GOT3 (cell line): ENCODE data around the gene C2CD3.
"Not testable (repeated sequence)": the region's sequence is repeated elsewhere in the genome, so short reads cannot be mapped to it uniquely, and the experiment has no call there.

ENCODE experiments used
- DNase-seq: peaks from one replicate; lab custom pipeline; 2025; ENCODE audit warnings: mixed read lengths; lab: John Stamatoyannopoulos, UW

The C2CD3 gene

GRCh38 chr11:74002832-74003231 is 168.0 kb downstream of the C2CD3 start:
- DNase-seq = no peak

- no peak for DNase-seq
Observed at GRCh38 chr11:74001822-74002286, 168.9 kb downstream of the C2CD3 start.

GRCh38 chr11:74000307-74001133 is 170.3 kb downstream of the C2CD3 start:
- DNase-seq = no peak

- no peak for DNase-seq
Observed at GRCh38 chr11:73999581-74000306, 171.1 kb downstream of the C2CD3 start.

GRCh38 chr11:73998846-73999575 is 171.8 kb downstream of the C2CD3 start:
- DNase-seq = no peak

- no peak for DNase-seq
Observed at GRCh38 chr11:73997120-73997770, 173.6 kb downstream of the C2CD3 start.

- no peak for DNase-seq
Observed at GRCh38 chr11:73996161-73996747, 174.5 kb downstream of the C2CD3 start.

GRCh38 chr11:73995731-73996130 is 175.1 kb downstream of the C2CD3 start:
- no peak for DNase-seq

- DNase-seq = no peak
Observed at GRCh38 chr11:73995247-73995646, 175.6 kb downstream of the C2CD3 start.

GRCh38 chr11:73991471-73992006 is 179.3 kb downstream of the C2CD3 start:
- DNase-seq = no peak

GRCh38 chr11:73990730-73991129 is 180.1 kb downstream of the C2CD3 start:
- DNase-seq = no peak

- no peak for DNase-seq
Observed at GRCh38 chr11:73989156-73989555, 181.6 kb downstream of the C2CD3 start.

GRCh38 chr11:73988227-73988626 is 182.6 kb downstream of the C2CD3 start:
- DNase-seq = no peak

GRCh38 chr11:73985661-73986060 is 185.1 kb downstream of the C2CD3 start:
- not testable (repeated sequence) for DNase-seq

GRCh38 chr11:73983741-73984538 is 186.9 kb downstream of the C2CD3 start:
- DNase-seq = no peak

- peak; percentile 61 for DNase-seq
Observed at GRCh38 chr11:73982990-73983740, 187.6 kb downstream of the C2CD3 start.

GRCh38 chr11:73982595-73982989 is 188.2 kb downstream of the C2CD3 start, which contains the start of gene UCP2:
TSS of gene UCP2 (minus strand) at chr11:73982843. CDS start at chr11:73978378, 4,465 bp downstream.
- DNase-seq = peak; percentile 61

GRCh38 chr11:73981051-73981805 is 189.6 kb downstream of the C2CD3 start:
- DNase-seq = no peak
